HEK293 (cell line): ENCODE results near the gene PLEKHA7.

Source experiments
- CTCF ChIA-PET: fragments of 350-600 bp; formaldehyde crosslinking; extraction: SDS; loops from one replicate; lab custom pipeline; 2021; ENCODE audit warnings: antibody characterized with exemption; lab: Yijun Ruan, JAX
- POLR2A ChIA-PET: fragments of 300-600 bp; formaldehyde crosslinking; extraction: SDS; loops from one replicate; lab custom pipeline; 2020; ENCODE audit warnings: antibody characterized with exemption, inconsistent platforms; lab: Yijun Ruan, JAX
- H3K27ac ChIP-seq: fragments of 200-500 bp; sonication (Bioruptor generic); 2 replicates; pipeline ENCODE4 v1.5.1; 2014; ENCODE audit warnings: low read depth, low read length, control low read depth, inconsistent platforms; ENCODE audit errors: extremely low read depth
- H3K36me3 ChIP-seq, 2 experiments: fragments of 200-500 bp in 1 of 2; sonication (Bioruptor generic) in 1 of 2; 1 replicate in 1 of 2; 2 replicates in 1 of 2; pipeline ENCODE4 v1.5.1; 2014 to 2017; ENCODE audit warnings: inconsistent platforms in 2 of 2, low read length in 2 of 2; ENCODE audit not compliant: control insufficient read depth in 2 of 2, insufficient read depth in 1 of 2
- H3K4me1 ChIP-seq: fragments of 200-500 bp; sonication (Bioruptor generic); 2 replicates; pipeline ENCODE4 v1.5.1; 2014; ENCODE audit warnings: mild to moderate bottlenecking, low read length, inconsistent platforms; ENCODE audit not compliant: control insufficient read depth, insufficient read depth
- H3K4me3 ChIP-seq: 2 replicates; pipeline ENCODE4 v1.5.1; 2011; ENCODE audit warnings: low read depth, mild to moderate bottlenecking, control low read depth, low read length, moderate library complexity
- H3K9me3 ChIP-seq: fragments of 200-500 bp; sonication (Bioruptor generic); 2 replicates; pipeline ENCODE4 v1.5.1; 2014; ENCODE audit warnings: low read depth, low read length, inconsistent platforms; ENCODE audit not compliant: control insufficient read depth, insufficient read depth
- BCL11B ChIP-seq: fragments of 450-650 bp; formaldehyde crosslinking; IDR thresholded peaks from 2 replicates; pipeline ENCODE4 v1.5.1; 2016; ENCODE audit warnings: low read depth, missing biosample characterization, missing genetic modification characterization
- KLF16 ChIP-seq: fragments of 450-650 bp; formaldehyde crosslinking; IDR thresholded peaks from 2 replicates; pipeline ENCODE4 v1.5.1; 2017; ENCODE audit warnings: missing biosample characterization, missing genetic modification characterization
- SETDB1 ChIP-seq: IDR thresholded peaks from one replicate; pipeline ENCODE4 v1.6.1; 2017; ENCODE audit warnings: mild to moderate bottlenecking, low read length, moderate library complexity, mixed read lengths; ENCODE audit not compliant: insufficient read length
- SP3 ChIP-seq: fragments of 450-650 bp; formaldehyde crosslinking; IDR thresholded peaks from 2 replicates; pipeline ENCODE4 v1.5.1; 2016; ENCODE audit warnings: missing biosample characterization, missing genetic modification characterization
- ZBTB26 ChIP-seq: fragments of 450-650 bp; formaldehyde crosslinking; optimal IDR thresholded peaks from 2 replicates; pipeline ENCODE3; 2016; ENCODE audit warnings: missing biosample characterization, mild to moderate bottlenecking, missing genetic modification characterization
- ZBTB48 ChIP-seq: fragments of 450-650 bp; formaldehyde crosslinking; IDR thresholded peaks from 2 replicates; pipeline ENCODE4 v1.5.1; 2016; ENCODE audit warnings: missing biosample characterization, missing genetic modification characterization
- ZNF132 ChIP-seq: fragments of 450-650 bp; formaldehyde crosslinking; IDR thresholded peaks from 2 replicates; pipeline ENCODE4 v1.5.1; 2017; ENCODE audit warnings: missing biosample characterization, missing genetic modification characterization, borderline replicate concordance
- ZNF239 ChIP-seq: fragments of 450-650 bp; formaldehyde crosslinking; IDR thresholded peaks from 2 replicates; pipeline ENCODE4 v1.5.1; 2016; ENCODE audit warnings: missing biosample characterization, missing genetic modification characterization
- ZNF24 ChIP-seq: fragments of 450-650 bp; formaldehyde crosslinking; IDR thresholded peaks from 2 replicates; pipeline ENCODE4 v1.5.1; 2016; ENCODE audit warnings: missing biosample characterization, missing genetic modification characterization
- ZNF311 ChIP-seq: fragments of 450-650 bp; formaldehyde crosslinking; IDR thresholded peaks from 2 replicates; pipeline ENCODE4 v1.5.1; 2017; ENCODE audit warnings: missing biosample characterization, missing genetic modification characterization, borderline replicate concordance
- ZNF324 ChIP-seq: fragments of 450-650 bp; formaldehyde crosslinking; IDR thresholded peaks from 2 replicates; pipeline ENCODE4 v1.5.1; 2016; ENCODE audit warnings: missing biosample characterization, missing genetic modification characterization
- ZNF341 ChIP-seq: fragments of 450-650 bp; formaldehyde crosslinking; IDR thresholded peaks from 2 replicates; pipeline ENCODE4; 2016; ENCODE audit warnings: low read depth, missing biosample characterization, missing genetic modification characterization
- ZNF350 ChIP-seq: fragments of 450-650 bp; formaldehyde crosslinking; IDR thresholded peaks from 2 replicates; pipeline ENCODE4 v1.5.0; 2017; ENCODE audit warnings: missing biosample characterization, mild to moderate bottlenecking, missing genetic modification characterization
- ZNF404 ChIP-seq: fragments of 450-650 bp; formaldehyde crosslinking; IDR thresholded peaks from 2 replicates; pipeline ENCODE4 v1.5.1; 2017; ENCODE audit warnings: missing biosample characterization, missing genetic modification characterization
- ZNF514 ChIP-seq: fragments of 450-650 bp; formaldehyde crosslinking; IDR thresholded peaks from 2 replicates; pipeline ENCODE4 v1.5.1; 2016; ENCODE audit warnings: missing biosample characterization, missing genetic modification characterization
- ZNF549 ChIP-seq: fragments of 450-650 bp; IDR thresholded peaks from 2 replicates; pipeline ENCODE4 v1.5.1; 2018; ENCODE audit warnings: missing biosample characterization, missing genetic modification characterization, mild to moderate bottlenecking, inconsistent platforms, moderate library complexity
- ZNF624 ChIP-seq: fragments of 450-650 bp; formaldehyde crosslinking; IDR thresholded peaks from 2 replicates; pipeline ENCODE4 v1.5.1; 2017; ENCODE audit warnings: missing biosample characterization, missing genetic modification characterization
- ZNF664 ChIP-seq: fragments of 450-650 bp; formaldehyde crosslinking; IDR thresholded peaks from 2 replicates; pipeline ENCODE4 v1.5.1; 2016; ENCODE audit warnings: missing biosample characterization, missing genetic modification characterization
- ZNF747 ChIP-seq: fragments of 450-650 bp; formaldehyde crosslinking; IDR thresholded peaks from 2 replicates; pipeline ENCODE4 v1.5.1; 2016; ENCODE audit warnings: missing biosample characterization, missing genetic modification characterization
- ZNF792 ChIP-seq: fragments of 450-650 bp; formaldehyde crosslinking; IDR thresholded peaks from 2 replicates; pipeline ENCODE4 v1.5.1; 2016; ENCODE audit warnings: missing biosample characterization, missing genetic modification characterization
- TF ChIP-seq, protein P1 (sequence below): fragments of 450-650 bp; formaldehyde crosslinking; conservative IDR thresholded peaks from 2 replicates; pipeline ENCODE4 v1.5.1; 2016; ENCODE audit warnings: low read depth, missing biosample characterization, missing genetic modification characterization

PLEKHA7 gene

DNA sequence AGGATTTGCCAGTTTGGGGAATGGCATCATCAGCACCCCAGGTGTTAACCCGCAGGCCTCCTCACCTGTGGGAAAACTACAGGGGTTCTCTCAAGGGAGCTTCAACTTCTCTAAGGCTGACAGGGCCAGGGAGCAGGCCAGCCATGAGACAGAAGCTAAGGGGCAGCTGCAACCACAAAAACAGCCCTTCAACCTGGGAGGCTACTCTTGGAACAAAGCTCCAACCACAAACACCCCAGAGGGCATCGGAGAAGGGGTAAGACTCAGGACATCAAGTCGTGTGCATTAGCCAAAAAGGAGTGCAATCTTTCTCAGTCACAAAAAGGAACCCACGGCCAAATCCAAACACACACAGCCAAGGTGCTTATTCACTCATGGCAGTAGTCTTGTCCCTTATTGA is 103.0 kb downstream of the PLEKHA7 start:
- Histone ChIP-seq H3K4me3 (no peak overlapping the region), H3K4me1 (peaks cover 6% of the 10 kb centered on the region; the same call in 1 of the 2 replicates), H3K27ac (no peak overlapping the region), H3K36me3 (no peaks in the 10 kb centered on the region), H3K9me3 (no peaks in the 10 kb centered on the region)
- ChIA-PET CTCF (interaction anchor here (0.9 kb wide), 1 partner anchor 91 kb away, joined by 3 read pairs; no protein-coding TSS in a partner anchor), POLR2A (no interaction called here)
- TF ChIP-seq ZNF664 (tag by site-specific recombination) (no peak), SP3 (tag by site-specific recombination) (no peak), ZNF341 (no peak), ZNF324 (tag by site-specific recombination) (no peak), ZNF747 (tag by site-specific recombination) (no peak), ZNF404 (tag by site-specific recombination) (no peak), ZBTB48 (tag by site-specific recombination) (no peak), ZNF514 (no peak), SETDB1 (no peak), ZNF239 (no peak), ZNF132 (tag by site-specific recombination) (no peak), BCL11B (tag by site-specific recombination) (no peak), ZNF24 (tag by site-specific recombination) (no peak), ZNF624 (tag by site-specific recombination) (no peak), ZNF792 (tag by site-specific recombination) (no peak), ZNF549 (tag by site-specific recombination) (no peak), KLF16 (tag by site-specific recombination) (no peak), ZNF350 (no peak)

GRCh38 chr11:16909359-16910035 is 104.7 kb downstream of the PLEKHA7 start:
- Histone ChIP-seq H3K4me3 (no peak overlapping the region), H3K27ac (no peak overlapping the region), H3K4me1 (peaks cover 6% of the 10 kb centered on the region; the same call in 1 of the 2 replicates), H3K36me3 (no peaks in the 10 kb centered on the region), H3K9me3 (no peaks in the 10 kb centered on the region)
- TF ChIP-seq, protein P1, sequence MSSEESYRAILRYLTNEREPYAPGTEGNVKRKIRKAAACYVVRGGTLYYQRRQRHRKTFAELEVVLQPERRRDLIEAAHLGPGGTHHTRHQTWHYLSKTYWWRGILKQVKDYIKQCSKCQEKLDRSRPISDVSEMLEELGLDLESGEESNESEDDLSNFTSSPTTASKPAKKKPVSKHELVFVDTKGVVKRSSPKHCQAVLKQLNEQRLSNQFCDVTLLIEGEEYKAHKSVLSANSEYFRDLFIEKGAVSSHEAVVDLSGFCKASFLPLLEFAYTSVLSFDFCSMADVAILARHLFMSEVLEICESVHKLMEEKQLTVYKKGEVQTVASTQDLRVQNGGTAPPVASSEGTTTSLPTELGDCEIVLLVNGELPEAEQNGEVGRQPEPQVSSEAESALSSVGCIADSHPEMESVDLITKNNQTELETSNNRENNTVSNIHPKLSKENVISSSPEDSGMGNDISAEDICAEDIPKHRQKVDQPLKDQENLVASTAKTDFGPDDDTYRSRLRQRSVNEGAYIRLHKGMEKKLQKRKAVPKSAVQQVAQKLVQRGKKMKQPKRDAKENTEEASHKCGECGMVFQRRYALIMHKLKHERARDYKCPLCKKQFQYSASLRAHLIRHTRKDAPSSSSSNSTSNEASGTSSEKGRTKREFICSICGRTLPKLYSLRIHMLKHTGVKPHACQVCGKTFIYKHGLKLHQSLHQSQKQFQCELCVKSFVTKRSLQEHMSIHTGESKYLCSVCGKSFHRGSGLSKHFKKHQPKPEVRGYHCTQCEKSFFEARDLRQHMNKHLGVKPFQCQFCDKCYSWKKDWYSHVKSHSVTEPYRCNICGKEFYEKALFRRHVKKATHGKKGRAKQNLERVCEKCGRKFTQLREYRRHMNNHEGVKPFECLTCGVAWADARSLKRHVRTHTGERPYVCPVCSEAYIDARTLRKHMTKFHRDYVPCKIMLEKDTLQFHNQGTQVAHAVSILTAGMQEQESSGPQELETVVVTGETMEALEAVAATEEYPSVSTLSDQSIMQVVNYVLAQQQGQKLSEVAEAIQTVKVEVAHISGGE, result no peak
- TF ChIP-seq ZBTB26, result no peak
- TF ChIP-seq ZNF311 (tag by site-specific recombination), result no peak
- POLR2A ChIA-PET, result no interaction called here
- CTCF ChIA-PET, result interaction anchor here (0.5 kb wide), 1 partner anchor 9 kb away, joined by 4 read pairs; no protein-coding TSS in a partner anchor
